ENCODE measurements around the gene ANKRD44. TPM values are rescaled to one million over a fixed set of nuclear protein-coding genes. Genes with fewer than 3 reads are reported as not detected.

ANKRD44 gene
- total RNA-seq, 1 donor from 2014 or later, result 3.4 TPM

- H3K4me3 ChIP-seq, result no peak overlapping the region
Measured at GRCh38 chr2:197248623-197249022, 62.0 kb downstream of the ANKRD44 start.

GRCh38 chr2:197248001-197248401, 62.6 kb downstream of the ANKRD44 start:
- Histone ChIP-seq H3K9ac (no peak overlapping the region), H3K27ac (no peak overlapping the region), H3K36me3 (no peaks in the 10 kb centered on the region), H3K4me2 (no peak overlapping the region), H3K4me1 (no peaks in the 10 kb centered on the region), H3K4me3 (no peak overlapping the region), H4K20me1 (ENCODE audit: low read depth) (no peaks in the 10 kb centered on the region), H3F3A (ENCODE audit: low read depth) (no peaks in the 10 kb centered on the region), H3K79me2 (ENCODE audit: low read depth) (no peaks in the 10 kb centered on the region), H2AFZ (replicated peaks) (no peak overlapping the region), H3K27me3 (no peaks in the 10 kb centered on the region), H3K9me3 (ENCODE audit: low read depth) (no peaks in the 10 kb centered on the region)
- no peak for DNase-seq (ENCODE audit: low spot score)
- Mint-ChIP-seq H3K9me3 (no peaks in the 10 kb centered on the region), H3K4me3 (no peak overlapping the region), H3K4me1 (peaks cover 2% of the 10 kb centered on the region), H3K36me3 (no peaks in the 10 kb centered on the region), H3K27ac (no peak overlapping the region), H3K27me3 (ENCODE audit: insufficient read depth, low read depth) (no peaks in the 10 kb centered on the region)
- TF ChIP-seq EZH2 (IDR thresholded peaks at IDR 0.05) (no peak), CTCF (IDR thresholded peaks at IDR 0.05) (no peak), EZH2phosphoT487 (IDR thresholded peaks at IDR 0.05) (no peak)

More at GRCh38 chr2:197248623-197249022, 62.0 kb downstream of the ANKRD44 start:
- Histone ChIP-seq H3K27me3 (no peaks in the 10 kb centered on the region), H4K20me1 (ENCODE audit: low read depth) (no peaks in the 10 kb centered on the region), H3K4me2 (no peak overlapping the region), H2AFZ (replicated peaks) (no peak overlapping the region), H3K9me3 (ENCODE audit: low read depth) (no peaks in the 10 kb centered on the region), H3K9ac (no peak overlapping the region), H3K36me3 (no peaks in the 10 kb centered on the region), H3K79me2 (ENCODE audit: low read depth) (no peaks in the 10 kb centered on the region), H3K27ac (no peak overlapping the region), H3F3A (ENCODE audit: low read depth) (no peaks in the 10 kb centered on the region), H3K4me1 (no peaks in the 10 kb centered on the region)
- H3K9me3 Mint-ChIP-seq, result no peaks in the 10 kb centered on the region
- no peak for DNase-seq (ENCODE audit: low spot score)
- peaks cover 2% of the 10 kb centered on the region for H3K4me1 Mint-ChIP-seq
- no peaks in the 10 kb centered on the region for H3K36me3 Mint-ChIP-seq
- H3K27me3 Mint-ChIP-seq (ENCODE audit: insufficient read depth, low read depth), result no peaks in the 10 kb centered on the region
- TF ChIP-seq EZH2 (IDR thresholded peaks at IDR 0.05), result no peak
- no peak for TF ChIP-seq EZH2phosphoT487 (IDR thresholded peaks at IDR 0.05)
- no peak for TF ChIP-seq CTCF (IDR thresholded peaks at IDR 0.05)
- H3K27ac Mint-ChIP-seq, result no peak overlapping the region
- no peak overlapping the region for H3K4me3 Mint-ChIP-seq

GRCh38 chr2:197247083-197247482, 63.5 kb downstream of the ANKRD44 start:
- H3K9me3 Mint-ChIP-seq, result no peaks in the 10 kb centered on the region
- H3K27ac ChIP-seq, result no peak overlapping the region
- no peak overlapping the region for H3K4me3 Mint-ChIP-seq

GRCh38 chr2:197245829-197246804, 64.5 kb downstream of the ANKRD44 start:
- Mint-ChIP-seq H3K27me3 (ENCODE audit: insufficient read depth, low read depth) (no peaks in the 10 kb centered on the region), H3K27ac (no peak overlapping the region), H3K4me3 (no peak overlapping the region), H3K36me3 (no peaks in the 10 kb centered on the region), H3K4me1 (peaks cover 2% of the 10 kb centered on the region), H3K9me3 (no peaks in the 10 kb centered on the region)
- no peak overlapping the region for H3K4me3 ChIP-seq
- H3K9me3 ChIP-seq (ENCODE audit: low read depth), result no peaks in the 10 kb centered on the region
- H3K27me3 ChIP-seq, result no peaks in the 10 kb centered on the region
- no peaks in the 10 kb centered on the region for H3K36me3 ChIP-seq
- no peak overlapping the region for H3K27ac ChIP-seq
- no peaks in the 10 kb centered on the region for H3K4me1 ChIP-seq
- no peak overlapping the region for H3K4me2 ChIP-seq
- no peak overlapping the region for H3K9ac ChIP-seq
- TF ChIP-seq EZH2phosphoT487 (IDR thresholded peaks at IDR 0.05) (no peak), CTCF (IDR thresholded peaks at IDR 0.05) (no peak), EZH2 (IDR thresholded peaks at IDR 0.05) (no peak)
- H3K79me2 ChIP-seq (ENCODE audit: low read depth), result no peaks in the 10 kb centered on the region
- no peak for DNase-seq (ENCODE audit: low spot score)
- H2AFZ ChIP-seq (replicated peaks), result no peak overlapping the region
- no peaks in the 10 kb centered on the region for H3F3A ChIP-seq (ENCODE audit: low read depth)
- no peaks in the 10 kb centered on the region for H4K20me1 ChIP-seq (ENCODE audit: low read depth)

More at GRCh38 chr2:197247083-197247482, 63.5 kb downstream of the ANKRD44 start:
- TF ChIP-seq EZH2phosphoT487 (IDR thresholded peaks at IDR 0.05), result no peak
- TF ChIP-seq EZH2 (IDR thresholded peaks at IDR 0.05), result no peak
- H3F3A ChIP-seq (ENCODE audit: low read depth), result no peaks in the 10 kb centered on the region
- no peaks in the 10 kb centered on the region for H3K9me3 ChIP-seq (ENCODE audit: low read depth)
- Mint-ChIP-seq H3K27ac (no peak overlapping the region), H3K27me3 (ENCODE audit: insufficient read depth, low read depth) (no peaks in the 10 kb centered on the region), H3K36me3 (no peaks in the 10 kb centered on the region), H3K4me1 (peaks cover 2% of the 10 kb centered on the region)
- no peaks in the 10 kb centered on the region for H4K20me1 ChIP-seq (ENCODE audit: low read depth)
- H3K4me1 ChIP-seq, result no peaks in the 10 kb centered on the region
- H3K27me3 ChIP-seq, result no peaks in the 10 kb centered on the region
- DNase-seq (ENCODE audit: low spot score), result no peak
- H3K4me3 ChIP-seq, result no peak overlapping the region
- no peaks in the 10 kb centered on the region for H3K79me2 ChIP-seq (ENCODE audit: low read depth)
- no peak overlapping the region for H2AFZ ChIP-seq (replicated peaks)
- H3K4me2 ChIP-seq, result no peak overlapping the region
- no peak overlapping the region for H3K9ac ChIP-seq
- H3K36me3 ChIP-seq, result no peaks in the 10 kb centered on the region
